DOHH2 (cell line): ENCODE data around the gene KCTD1.

Experiments
- H3F3A ChIP-seq: fragments of 200-600 bp; sonication (generic), shearing (Covaris generic); 2 replicates; pipeline ENCODE4 v1.6.0; 2016; ENCODE audit warnings: antibody characterized with exemption, mild to moderate bottlenecking; ENCODE audit not compliant: control insufficient read depth, insufficient read depth
- H3K27ac ChIP-seq: fragments of 200-600 bp; sonication (generic); 2 replicates; pipeline ENCODE4 v1.5.1; 2014; ENCODE audit warnings: low read depth, mild to moderate bottlenecking, low read length, moderate library complexity
- H3K27me3 ChIP-seq: fragments of 200-600 bp; sonication (generic); 2 replicates; pipeline ENCODE4 v1.6.1; 2014; ENCODE audit warnings: mild to moderate bottlenecking, low read length, mixed read lengths; ENCODE audit not compliant: control insufficient read depth
- H3K36me3 ChIP-seq: fragments of 200-600 bp; sonication (generic); 2 replicates; pipeline ENCODE4 v1.6.1; 2014; ENCODE audit warnings: mild to moderate bottlenecking, low read length, moderate library complexity, mixed read lengths; ENCODE audit not compliant: control insufficient read depth
- H3K4me1 ChIP-seq: fragments of 200-600 bp; sonication (generic); 2 replicates; pipeline ENCODE4 v1.6.1; 2014; ENCODE audit warnings: mild to moderate bottlenecking, low read length, mixed read lengths; ENCODE audit not compliant: control insufficient read depth
- H3K4me2 ChIP-seq: fragments of 200-600 bp; sonication (generic); 2 replicates; pipeline ENCODE4 v1.6.0; 2014; ENCODE audit warnings: mild to moderate bottlenecking, low read length, moderate library complexity
- H3K4me3 ChIP-seq: fragments of 200-600 bp; sonication (generic); 2 replicates; pipeline ENCODE4 v1.5.1; 2014; ENCODE audit warnings: mild to moderate bottlenecking, low read length, mixed read lengths
- H3K79me2 ChIP-seq: fragments of 200-600 bp; sonication (generic); 2 replicates; pipeline ENCODE4 v1.6.1; 2014; ENCODE audit warnings: mild to moderate bottlenecking, low read length, mixed read lengths; ENCODE audit not compliant: control insufficient read depth
- H3K9me2 ChIP-seq: fragments of 200-600 bp; sonication (generic); replicated peaks from 2 replicates; pipeline ENCODE4 v1.6.1; 2014; ENCODE audit warnings: mild to moderate bottlenecking, low read length, mixed read lengths; ENCODE audit not compliant: control insufficient read depth
- H3K9me3 ChIP-seq: fragments of 200-600 bp; sonication (generic); 2 replicates; pipeline ENCODE4 v1.6.1; 2014; ENCODE audit warnings: antibody characterized with exemption, low read length, mixed read lengths; ENCODE audit not compliant: control insufficient read depth, insufficient read depth
- H4K20me1 ChIP-seq: fragments of 200-600 bp; sonication (generic); 2 replicates; pipeline ENCODE4 v1.6.0; 2014; ENCODE audit warnings: low read depth, mild to moderate bottlenecking, antibody characterized with exemption, low read length, moderate library complexity; ENCODE audit not compliant: control insufficient read depth, insufficient read depth
- EZH2phosphoT487 ChIP-seq: fragments of 200-600 bp; sonication (generic); IDR thresholded peaks from 2 replicates; pipeline ENCODE4 v1.6.1; 2017; ENCODE audit warnings: borderline replicate concordance, mild to moderate bottlenecking, antibody characterized with exemption, low read length, moderate library complexity, mixed read lengths
- TF ChIP-seq, protein P1 (sequence below): fragments of 200-600 bp; sonication (generic); IDR thresholded peaks from one replicate; pipeline ENCODE4 v1.5.1; 2014; ENCODE audit warnings: antibody characterized with exemption, mild to moderate bottlenecking, low read depth, low read length; ENCODE audit not compliant: poor library complexity, severe bottlenecking

The KCTD1 gene

DNA sequence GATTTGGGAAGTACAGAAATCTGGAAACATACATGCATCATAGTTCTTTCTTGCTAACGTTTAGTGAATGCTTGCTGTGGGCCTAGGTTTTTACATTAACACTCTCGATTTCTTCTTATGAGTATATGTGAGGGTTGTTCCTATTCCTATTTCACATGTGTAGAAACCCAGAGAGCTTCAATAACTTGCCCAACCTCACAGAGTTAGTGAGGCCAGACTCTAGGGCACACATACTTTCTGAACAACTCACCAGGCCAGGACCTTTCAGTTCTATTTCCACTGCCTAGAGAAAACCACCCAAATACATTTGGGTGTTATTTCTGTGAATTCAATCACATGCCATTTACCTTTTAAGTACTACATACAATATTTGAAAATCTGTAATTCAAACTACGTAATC, 8.2 kb upstream of the KCTD1 start:
- Histone ChIP-seq H4K20me1 (no peaks in the 10 kb centered on the region), H3K27ac (no peak overlapping the region), H3K4me3 (no peak overlapping the region), H3K9me3 (no peaks in the 10 kb centered on the region), H3K9me2 (no peaks in the 10 kb centered on the region), H3K27me3 (peaks cover 49% of the 10 kb centered on the region), H3K79me2 (no peaks in the 10 kb centered on the region), H3F3A (no peaks in the 10 kb centered on the region), H3K36me3 (no peaks in the 10 kb centered on the region), H3K4me1 (no peaks in the 10 kb centered on the region), H3K4me2 (no peak overlapping the region)
- TF ChIP-seq, protein P1, sequence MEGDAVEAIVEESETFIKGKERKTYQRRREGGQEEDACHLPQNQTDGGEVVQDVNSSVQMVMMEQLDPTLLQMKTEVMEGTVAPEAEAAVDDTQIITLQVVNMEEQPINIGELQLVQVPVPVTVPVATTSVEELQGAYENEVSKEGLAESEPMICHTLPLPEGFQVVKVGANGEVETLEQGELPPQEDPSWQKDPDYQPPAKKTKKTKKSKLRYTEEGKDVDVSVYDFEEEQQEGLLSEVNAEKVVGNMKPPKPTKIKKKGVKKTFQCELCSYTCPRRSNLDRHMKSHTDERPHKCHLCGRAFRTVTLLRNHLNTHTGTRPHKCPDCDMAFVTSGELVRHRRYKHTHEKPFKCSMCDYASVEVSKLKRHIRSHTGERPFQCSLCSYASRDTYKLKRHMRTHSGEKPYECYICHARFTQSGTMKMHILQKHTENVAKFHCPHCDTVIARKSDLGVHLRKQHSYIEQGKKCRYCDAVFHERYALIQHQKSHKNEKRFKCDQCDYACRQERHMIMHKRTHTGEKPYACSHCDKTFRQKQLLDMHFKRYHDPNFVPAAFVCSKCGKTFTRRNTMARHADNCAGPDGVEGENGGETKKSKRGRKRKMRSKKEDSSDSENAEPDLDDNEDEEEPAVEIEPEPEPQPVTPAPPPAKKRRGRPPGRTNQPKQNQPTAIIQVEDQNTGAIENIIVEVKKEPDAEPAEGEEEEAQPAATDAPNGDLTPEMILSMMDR: no peak
- no peak for TF ChIP-seq EZH2phosphoT487

GRCh38 chr18:26555804-26556553, 7.6 kb upstream of the KCTD1 start:
- Histone ChIP-seq H3K4me3 (no peak overlapping the region), H3K9me2 (no peaks in the 10 kb centered on the region), H3K79me2 (no peaks in the 10 kb centered on the region), H3K27ac (no peak overlapping the region), H3F3A (no peaks in the 10 kb centered on the region), H3K4me2 (no peak overlapping the region), H4K20me1 (no peaks in the 10 kb centered on the region), H3K27me3 (peaks cover 54% of the 10 kb centered on the region), H3K4me1 (no peaks in the 10 kb centered on the region), H3K9me3 (no peaks in the 10 kb centered on the region), H3K36me3 (no peaks in the 10 kb centered on the region)
- TF ChIP-seq, protein P1: no peak
- no peak for TF ChIP-seq EZH2phosphoT487

- H3K27ac ChIP-seq: no peak overlapping the region
- H3K9me3 ChIP-seq: no peaks in the 10 kb centered on the region
- H3K4me3 ChIP-seq: no peak overlapping the region
- peaks cover 75% of the 10 kb centered on the region for H3K27me3 ChIP-seq
- TF ChIP-seq, protein P1: no peak
- TF ChIP-seq EZH2phosphoT487: no peak
- no peaks in the 10 kb centered on the region for H3K79me2 ChIP-seq
- H3K36me3 ChIP-seq: no peaks in the 10 kb centered on the region
- peaks cover 17% of the 10 kb centered on the region for H3K4me1 ChIP-seq
- H4K20me1 ChIP-seq: no peaks in the 10 kb centered on the region
- no peaks in the 10 kb centered on the region for H3K9me2 ChIP-seq
- H3F3A ChIP-seq: no peaks in the 10 kb centered on the region
- no peak overlapping the region for H3K4me2 ChIP-seq
These were observed 5.6 kb upstream of the KCTD1 start for GRCh38 chr18:26553943-26554342.
